Smooth muscle cell (in vitro differentiated cells): ENCODE results near the gene MEGF6. TPM values are rescaled to one million over a fixed set of nuclear protein-coding genes. Genes with fewer than 3 reads are reported as not detected.
"Not testable (repeated sequence)": the region's sequence is repeated elsewhere in the genome, so short reads cannot be mapped to it uniquely, and the experiment has no call there.

Source experiments
- DNase-seq: peaks from one replicate; lab custom pipeline; 2025; ENCODE audit not compliant: unreplicated experiment; lab: John Stamatoyannopoulos, UW
- H2AFZ ChIP-seq: fragments of 200-600 bp; sonication (generic); 2 replicates; pipeline ENCODE4 v1.6.0; 2016; ENCODE audit warnings: antibody characterized with exemption, low read depth, mild to moderate bottlenecking
- H3F3A ChIP-seq: fragments of 200-600 bp; sonication (generic); 2 replicates; pipeline ENCODE4 v1.6.0; 2017; ENCODE audit warnings: antibody characterized with exemption, low read depth
- H3K27ac ChIP-seq: fragments of 200-600 bp; sonication (generic); 2 replicates; pipeline ENCODE4 v1.5.1; 2016; ENCODE audit warnings: low read depth, mild to moderate bottlenecking
- H3K27me3 ChIP-seq: fragments of 200-600 bp; sonication (generic); 2 replicates; pipeline ENCODE4 v1.6.1; 2016; ENCODE audit warnings: low read depth, mild to moderate bottlenecking
- H3K36me3 ChIP-seq: fragments of 200-600 bp; sonication (generic); 2 replicates; pipeline ENCODE4 v1.5.1; 2016; ENCODE audit warnings: low read depth
- H3K4me1 ChIP-seq: fragments of 200-600 bp; sonication (generic); 2 replicates; pipeline ENCODE4 v1.5.1; 2016; ENCODE audit warnings: low read depth
- H3K4me2 ChIP-seq: fragments of 200-600 bp; sonication (generic); 2 replicates; pipeline ENCODE4 v1.6.0; 2016; ENCODE audit warnings: mild to moderate bottlenecking
- H3K4me3 ChIP-seq: fragments of 200-600 bp; sonication (generic); 2 replicates; pipeline ENCODE4 v1.5.1; 2016; ENCODE audit warnings: mild to moderate bottlenecking
- H3K79me2 ChIP-seq: fragments of 200-600 bp; sonication (generic); 2 replicates; pipeline ENCODE4 v1.6.0; 2016; ENCODE audit warnings: low read depth, mild to moderate bottlenecking
- H3K9ac ChIP-seq: fragments of 200-600 bp; sonication (generic); 2 replicates; pipeline ENCODE4 v1.6.0; 2016; ENCODE audit warnings: low read depth
- H3K9me3 ChIP-seq: fragments of 200-600 bp; sonication (generic); replicated peaks from 2 replicates; pipeline ENCODE4 v1.5.1; 2016; ENCODE audit warnings: low read depth
- H4K20me1 ChIP-seq: fragments of 200-600 bp; sonication (generic); 2 replicates; pipeline ENCODE4 v1.6.0; 2016; ENCODE audit warnings: low read depth
- CTCF ChIP-seq: fragments of 200-600 bp; sonication (generic); IDR thresholded peaks from 2 replicates; pipeline ENCODE4 v1.5.1; 2017; ENCODE audit warnings: borderline replicate concordance, mild to moderate bottlenecking, antibody characterized with exemption; ENCODE audit not compliant: insufficient read depth, poor library complexity, severe bottlenecking
- WGBS: methylation state at CpG from one replicate; pipeline ENCODE4 v1.1.7; 2016; ENCODE audit warnings: low lambda C conversion rate; 5-methylcytosine and 5-hydroxymethylcytosine counted together
- polyA plus RNA-seq: library from polyadenylated mRNA; unstranded; fragments of >200 nt; fragmentation: Nextera tagmentation; extraction: Ambion mirVana; gene quantifications from 2 replicates; pipeline ENCODE4 v1.2.1, GENCODE V29; 2016
- total RNA-seq: library from RNA; depleted of rRNA; stranded (reverse); fragments of >200 nt; gene quantifications from 2 replicates; pipeline ENCODE4 v1.2.3, GENCODE V29; 2014

MEGF6 gene
- total and polyA plus RNA-seq, 2 experiments from 2014 or later: 6.5 to 12.8 TPM

GRCh38 chr1:3586986-3587759 is 24.1 kb downstream of the MEGF6 start:
- DNase-seq: no peak
- no peaks in the 10 kb centered on the region for H3K79me2 ChIP-seq
- no peaks in the 10 kb centered on the region for H3K27me3 ChIP-seq
- no peaks in the 10 kb centered on the region for H3K9me3 ChIP-seq
- no peak for TF ChIP-seq CTCF
- no peaks in the 10 kb centered on the region for H3K36me3 ChIP-seq
- no peaks in the 10 kb centered on the region for H3F3A ChIP-seq
- H3K4me2 ChIP-seq: no peak overlapping the region
- H3K4me1 ChIP-seq: no peaks in the 10 kb centered on the region
- no peak overlapping the region for H3K27ac ChIP-seq
- no peak overlapping the region for H3K4me3 ChIP-seq
- H3K9ac ChIP-seq: no peak overlapping the region
- no peak overlapping the region for H2AFZ ChIP-seq
- H4K20me1 ChIP-seq: no peaks in the 10 kb centered on the region
- WGBS: 90% methylated on average over 24 of the region's 24 CpGs

GRCh38 chr1:3585940-3586568 is 25.3 kb downstream of the MEGF6 start:
- 91% methylated on average over 17 of the region's 19 CpGs for WGBS
- no peak overlapping the region for H3K4me3 ChIP-seq
- H2AFZ ChIP-seq: no peak overlapping the region
- no peaks in the 10 kb centered on the region for H4K20me1 ChIP-seq
- H3F3A ChIP-seq: no peaks in the 10 kb centered on the region
- no peaks in the 10 kb centered on the region for H3K36me3 ChIP-seq
- no peak overlapping the region for H3K27ac ChIP-seq
- no peak for TF ChIP-seq CTCF
- no peak for DNase-seq
- H3K79me2 ChIP-seq: no peaks in the 10 kb centered on the region
- no peaks in the 10 kb centered on the region for H3K9me3 ChIP-seq
- H3K4me2 ChIP-seq: no peak overlapping the region
- H3K4me1 ChIP-seq: no peaks in the 10 kb centered on the region
- H3K9ac ChIP-seq: no peak overlapping the region
- H3K27me3 ChIP-seq: no peaks in the 10 kb centered on the region

GRCh38 chr1:3585353-3585868 is 25.9 kb downstream of the MEGF6 start:
- not testable (repeated sequence) for H3K4me2 ChIP-seq, H3F3A ChIP-seq, H3K27me3 ChIP-seq, H3K79me2 ChIP-seq, DNase-seq, H3K36me3 ChIP-seq, H4K20me1 ChIP-seq, H2AFZ ChIP-seq, H3K4me1 ChIP-seq, H3K4me3 ChIP-seq, H3K27ac ChIP-seq, H3K9ac ChIP-seq, H3K9me3 ChIP-seq
- 81% methylated on average over 6 of the region's 6 CpGs for WGBS

GRCh38 chr1:3584915-3585314 is 26.4 kb downstream of the MEGF6 start:
- no peaks in the 10 kb centered on the region for H3K4me1 ChIP-seq
- no peaks in the 10 kb centered on the region for H3F3A ChIP-seq
- no peak overlapping the region for H3K4me2 ChIP-seq
- H3K9ac ChIP-seq: no peak overlapping the region
- H2AFZ ChIP-seq: no peak overlapping the region
- no peaks in the 10 kb centered on the region for H3K79me2 ChIP-seq
- H3K4me3 ChIP-seq: no peak overlapping the region
- H3K36me3 ChIP-seq: no peaks in the 10 kb centered on the region
- TF ChIP-seq CTCF: no peak
- no peaks in the 10 kb centered on the region for H3K27me3 ChIP-seq
- no peaks in the 10 kb centered on the region for H4K20me1 ChIP-seq
- DNase-seq: no peak
- H3K27ac ChIP-seq: no peak overlapping the region
- WGBS: 97% methylated on average over 7 of the region's 7 CpGs
- H3K9me3 ChIP-seq: no peaks in the 10 kb centered on the region

GRCh38 chr1:3583751-3584150 is 27.6 kb downstream of the MEGF6 start:
- not testable (repeated sequence) for H3K9me3 ChIP-seq, H3F3A ChIP-seq, H3K79me2 ChIP-seq, H3K27me3 ChIP-seq, DNase-seq, H3K27ac ChIP-seq, H4K20me1 ChIP-seq, H3K4me3 ChIP-seq, H3K9ac ChIP-seq, H2AFZ ChIP-seq, H3K36me3 ChIP-seq, H3K4me2 ChIP-seq, H3K4me1 ChIP-seq
- WGBS: 82% methylated on average over 19 of the region's 21 CpGs
